Ovary (tissue), 9 donors: Measurements from ENCODE around the gene CCL11. TPM values are rescaled to one million over a fixed set of nuclear protein-coding genes. Genes with fewer than 3 reads are reported as not detected.

ENCODE experiments used
- DNase-seq, 5 donors: peaks; one replicate each; pipeline ENCODE4 v3.0.0-alpha.2; 2019 to 2020
- H3K27ac ChIP-seq, 2 donors: fragments of 200-600 bp; one replicate each; pipeline versions ENCODE4 v1.5.1 to v1.8.0; 2019 to 2022
- H3K27me3 ChIP-seq: fragments of 200-600 bp; one replicate; pipeline ENCODE4 v1.8.0; 2022
- H3K36me3 ChIP-seq: fragments of 200-600 bp; sonication (generic); one replicate; pipeline ENCODE4 v1.5.1; 2019
- H3K4me1 ChIP-seq: one replicate; pipeline ENCODE4 v1.8.1; 2013; ENCODE audit warnings: mild to moderate bottlenecking, moderate library complexity; ENCODE audit not compliant: insufficient read depth
- H3K4me3 ChIP-seq: fragments of 200-600 bp; sonication (generic); one replicate; pipeline ENCODE4 v1.5.1; 2017
- H3K9me3 ChIP-seq, 2 donors: fragments of 200-600 bp in 1 of 2; sonication (generic) in 1 of 2; one replicate each; pipeline versions ENCODE4 v1.5.1 to v1.8.1; 2013 to 2019; ENCODE audit warnings: mild to moderate bottlenecking in 1 of 2, moderate library complexity in 1 of 2
- CTCF ChIP-seq, 3 donors: fragments of 450-650 bp in 2 of 3; fragments of 200-600 bp in 1 of 3; IDR thresholded peaks; one replicate each; pipeline versions ENCODE4 v1.5.1 to v1.8.0; 2016 to 2022; ENCODE audit warnings: antibody characterized with exemption in 3 of 3, mild to moderate bottlenecking in 1 of 3
- EP300 ChIP-seq: sonication (generic); formaldehyde crosslinking; IDR thresholded peaks from one replicate; pipeline ENCODE4 v1.6.1; 2017; ENCODE audit warnings: antibody characterized with exemption
- POLR2A ChIP-seq: fragments of 450-650 bp; IDR thresholded peaks from one replicate; pipeline ENCODE4 v1.6.1; 2017; ENCODE audit warnings: antibody characterized with exemption, mild to moderate bottlenecking, moderate library complexity
- WGBS, 3 donors: extraction: QIAGEN DNeasy Blood & Tissue Kit in 1 of 3; methylation state at CpG; one replicate each; pipeline versions ENCODE4 v1.1.5 to v1.1.7; 2013 to 2017; 5-methylcytosine and 5-hydroxymethylcytosine counted together
- intact Hi-C, 4 donors: fragments of 100-400 bp; cut with DNase I; formaldehyde crosslinking; loops; one replicate each; pipeline versions ENCODE4 v1.11.0 to v1.15.1; 2022 to 2023
- polyA plus RNA-seq, 2 donors: library from polyadenylated mRNA; stranded (reverse); fragments of 200-250 nt in 1 of 2; fragments of 350-450 nt in 1 of 2; fragmentation: Illumina TruSeq in 1 of 2; extraction: RNeasy Lipid Tissue Mini Kit (QIAGEN cat#74804) in 1 of 2; gene quantifications; one replicate each; pipeline ENCODE4 v1.2.3, GENCODE V29; 2013 to 2014
- total RNA-seq, 7 donors: library from RNA; depleted of rRNA in 2 of 7; stranded (reverse); fragments of >200 nt in 2 of 7; fragmentation: NEBNext Ultra II Directional in 3 of 7; extraction: Animal tissue kit (Norgen Biotek cat#: 25700) in 3 of 7; gene quantifications; one replicate each; pipeline versions ENCODE4 v1.1.0 to v1.2.4, GENCODE V29; 2016 to 2023
- donor health status: DM: no; HTN: no; CAD: no; lungs with moderate emphysema.
- donor health status: DM: no; HTN: no; CAD: no.
- donor health status: Bipolar disorder and iron deficiency.
- donor health status: DM: yes; HTN: yes; CAD: no.
- donor health status: DM: no; HTN: no; CAD: no.
- donor health status: DM: yes; HTN: yes; CAD: no.

CCL11 gene
- total and polyA plus RNA-seq, 9 donors, result 0.35 to 2.0 TPM; not detected in 7

- WGBS, 3 donors, result 3 to 26% (median 9%) methylated on average over 3 of the region's 3 CpGs
- H3K4me3 ChIP-seq, result no peak overlapping the region
- peaks cover 15% of the 10 kb centered on the region for H3K4me1 ChIP-seq
- TF ChIP-seq CTCF (IDR thresholded peaks at IDR 0.05), result no peak
- no peak for TF ChIP-seq POLR2A
- TF ChIP-seq EP300, result no peak
- no peak overlapping the region for H3K27ac ChIP-seq
- H3K27me3 ChIP-seq, result no peaks in the 10 kb centered on the region
- H3K36me3 ChIP-seq, result no peaks in the 10 kb centered on the region
- H3K9me3 ChIP-seq, result no peaks in the 10 kb centered on the region
- DNase-seq, result no peak
- intact Hi-C loops, result loop anchor here in 1 of 4 donors (10.0 kb wide), 1 partner anchor 861 kb away; the partner anchor contains the start of gene RAD51D
These were observed 31.4 kb upstream of the CCL11 start for GRCh38 chr17:34254146-34254545.

GRCh38 chr17:34254651-34255380, 30.7 kb upstream of the CCL11 start, which contains the start of gene CCL2:
CCL2 (plus strand) TSS chr17:34255285; CDS start chr17:34255350, 65 bp downstream.
- 4 to 5% (median 5%) methylated on average over 11 of the region's 11 CpGs for WGBS, 3 donors
- no peaks in the 10 kb centered on the region for H3K9me3 ChIP-seq
- peak within 1 kb of the TSS; percentile 15 for H3K4me3 ChIP-seq
- no peaks in the 10 kb centered on the region for H3K27me3 ChIP-seq
- peak within 1 kb of the TSS in 1 of 2 donors; percentile 32 for H3K27ac ChIP-seq
- peak; percentile 41 to 75 (median 58) for DNase-seq
- no peaks in the 10 kb centered on the region for H3K36me3 ChIP-seq
- intact Hi-C loops, result loop anchor here in 1 of 4 donors (10.0 kb wide), 1 partner anchor 860 kb away; the partner anchor contains the start of gene RAD51D
- H3K4me1 ChIP-seq, result peaks cover 15% of the 10 kb centered on the region
- TF ChIP-seq POLR2A, result no peak
- no peak for TF ChIP-seq CTCF (IDR thresholded peaks at IDR 0.05)
- TF ChIP-seq EP300, result no peak

- Histone ChIP-seq H3K4me3 (peak overlapping the region; percentile 15), H3K9me3 (no peaks in the 10 kb centered on the region), H3K4me1 (peaks cover 15% of the 10 kb centered on the region), H3K27ac (peak overlapping the region in 1 of 2 donors; percentile 32), H3K27me3 (no peaks in the 10 kb centered on the region), H3K36me3 (no peaks in the 10 kb centered on the region)
- TF ChIP-seq EP300 (no peak), POLR2A (no peak), CTCF (IDR thresholded peaks at IDR 0.05) (no peak)
- no peak for DNase-seq
- intact Hi-C loops, result loop anchor here in 1 of 4 donors (10.0 kb wide), 1 partner anchor 859 kb away; the partner anchor contains the start of gene RAD51D
- WGBS, 3 donors, result 19 to 20% (median 19%) methylated on average over 5 of the region's 5 CpGs
These were observed 30.2 kb upstream of the CCL11 start for GRCh38 chr17:34255381-34255732.

GRCh38 chr17:34255841-34256240, 29.7 kb upstream of the CCL11 start:
- Histone ChIP-seq H3K27me3 (no peaks in the 10 kb centered on the region), H3K4me1 (peaks cover 15% of the 10 kb centered on the region), H3K36me3 (no peaks in the 10 kb centered on the region), H3K4me3 (no peak overlapping the region), H3K27ac (no peak overlapping the region), H3K9me3 (no peaks in the 10 kb centered on the region)
- no peak for DNase-seq
- TF ChIP-seq EP300 (no peak), POLR2A (no peak), CTCF (IDR thresholded peaks at IDR 0.05) (no peak)
- 75 to 88% (median 80%) methylated on average over 1 of the region's 1 CpG for WGBS, 3 donors
- intact Hi-C loops, result loop anchor here in 1 of 4 donors (10.0 kb wide), 1 partner anchor 859 kb away; the partner anchor contains the start of gene RAD51D
